GM10266 (cell line): ENCODE measurements around the gene BBS7.

Experiments
- DNase-seq: peaks from one replicate; pipeline ENCODE4 v3.0.0; 2012; ENCODE audit errors: extremely low spot score
- CTCF ChIP-seq: IDR thresholded peaks from 2 replicates; pipeline ENCODE4 v1.5.1; 2012; ENCODE audit warnings: mild to moderate bottlenecking, low read depth; ENCODE audit not compliant: control insufficient read depth, insufficient read depth; ENCODE audit errors: missing control alignments

BBS7 gene

DNA sequence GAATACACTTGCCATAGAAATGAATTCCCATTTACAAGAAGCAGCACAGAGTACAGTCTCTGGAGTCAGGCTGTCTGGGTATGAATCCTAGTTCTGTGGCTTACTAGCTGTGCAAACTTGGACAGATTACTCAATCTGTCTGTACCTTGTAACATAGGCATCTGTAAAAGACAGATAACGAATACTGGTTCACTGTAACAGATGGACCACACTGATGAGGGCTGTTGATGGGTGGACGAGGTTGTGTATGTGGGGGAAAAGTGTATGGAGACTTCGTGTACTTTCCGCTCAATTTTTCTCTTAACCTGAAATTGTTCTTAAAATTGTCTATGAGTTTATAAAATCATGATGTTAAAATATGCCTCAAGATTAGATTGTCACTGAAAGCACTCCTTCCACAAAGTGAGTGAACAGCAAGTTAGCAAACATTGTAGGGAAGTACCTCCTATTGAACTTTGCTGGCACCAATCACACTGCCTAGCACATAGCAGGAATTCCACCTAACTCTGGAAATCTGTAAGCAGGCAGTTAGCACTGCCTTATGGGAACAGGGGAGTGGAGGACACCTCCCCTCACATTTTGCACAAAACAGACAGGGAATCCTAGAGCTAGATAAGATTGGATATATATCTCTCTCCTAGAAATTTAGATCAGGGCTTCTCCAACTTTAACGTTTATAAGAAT is 75.6 kb downstream of the BBS7 start:
- no peak for DNase-seq
- TF ChIP-seq CTCF, result no peak

- TF ChIP-seq CTCF, result no peak
- DNase-seq, result no peak
These were observed 77.3 kb downstream of the BBS7 start for GRCh38 chr4:121792966-121793365.

GRCh38 chr4:121791481-121791880 is 78.8 kb downstream of the BBS7 start:
- DNase-seq, result no peak
- TF ChIP-seq CTCF, result no peak

DNA sequence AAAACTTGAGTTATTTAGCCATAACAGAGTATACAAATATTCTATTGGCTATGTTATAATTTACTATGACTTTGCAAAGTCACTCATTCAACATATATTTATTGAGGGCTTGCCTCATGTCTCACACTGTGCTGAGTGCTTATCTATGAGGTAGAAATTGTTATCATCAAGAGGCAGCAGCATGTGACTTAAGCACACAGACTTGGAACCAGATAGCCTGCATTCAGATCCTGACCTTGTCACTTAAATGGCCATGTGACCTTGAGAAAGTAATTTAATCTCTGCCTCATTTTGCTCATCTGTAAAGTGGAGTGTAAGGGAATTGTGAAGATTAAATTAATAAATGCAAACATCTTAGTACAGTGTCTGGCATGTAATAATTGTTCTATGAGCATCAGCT is 79.3 kb downstream of the BBS7 start:
- TF ChIP-seq CTCF, result no peak

GRCh38 chr4:121789960-121790829 is 80.1 kb downstream of the BBS7 start:
- no peak for DNase-seq
- TF ChIP-seq CTCF, result no peak

More for the DNA sequence above, 79.3 kb downstream of the BBS7 start:
- DNase-seq, result no peak

DNA sequence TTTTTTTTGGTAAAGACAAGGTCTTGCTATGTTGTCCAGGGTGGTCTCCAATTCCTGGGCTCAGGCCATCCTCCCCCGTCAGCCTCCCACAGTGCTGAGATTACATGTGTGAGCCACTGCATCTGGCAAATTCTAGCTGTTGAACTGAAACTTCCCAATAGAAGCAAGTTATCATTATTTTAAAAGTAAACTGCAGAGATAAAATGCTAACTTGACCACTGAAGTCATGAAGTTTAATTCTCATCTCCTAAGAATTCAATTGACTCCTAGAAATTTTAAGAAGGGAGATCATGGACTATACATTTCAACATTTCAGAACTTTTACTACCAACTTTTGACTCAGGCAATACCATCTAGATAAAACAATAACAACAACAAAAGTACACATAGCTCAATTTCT is 80.8 kb downstream of the BBS7 start:
- DNase-seq, result no peak

More for the DNA sequence above, 80.8 kb downstream of the BBS7 start:
- TF ChIP-seq CTCF, result no peak
